ENCODE data around the gene GRIK1.

The GRIK1 gene

DNA sequence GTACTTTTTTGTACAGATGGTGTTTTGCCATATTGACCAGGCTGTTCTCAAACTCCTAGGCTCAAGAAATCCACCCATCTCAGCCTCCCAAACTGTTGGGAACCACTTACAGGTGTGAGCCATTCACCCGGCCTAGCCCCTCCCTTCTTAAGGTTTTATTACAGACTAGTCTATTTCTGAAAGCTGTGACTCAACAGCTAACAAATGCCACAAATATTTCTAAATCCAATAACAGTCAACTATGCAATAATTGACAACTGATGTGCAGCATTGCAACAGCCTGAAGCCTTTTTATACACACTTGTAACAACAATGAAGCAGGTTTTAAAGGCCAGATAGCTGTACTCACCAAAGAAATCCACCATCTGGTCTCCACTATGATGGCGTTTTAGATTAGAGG, 51.4 kb downstream of the GRIK1 start:
- TF ChIP-seq, protein P1, sequence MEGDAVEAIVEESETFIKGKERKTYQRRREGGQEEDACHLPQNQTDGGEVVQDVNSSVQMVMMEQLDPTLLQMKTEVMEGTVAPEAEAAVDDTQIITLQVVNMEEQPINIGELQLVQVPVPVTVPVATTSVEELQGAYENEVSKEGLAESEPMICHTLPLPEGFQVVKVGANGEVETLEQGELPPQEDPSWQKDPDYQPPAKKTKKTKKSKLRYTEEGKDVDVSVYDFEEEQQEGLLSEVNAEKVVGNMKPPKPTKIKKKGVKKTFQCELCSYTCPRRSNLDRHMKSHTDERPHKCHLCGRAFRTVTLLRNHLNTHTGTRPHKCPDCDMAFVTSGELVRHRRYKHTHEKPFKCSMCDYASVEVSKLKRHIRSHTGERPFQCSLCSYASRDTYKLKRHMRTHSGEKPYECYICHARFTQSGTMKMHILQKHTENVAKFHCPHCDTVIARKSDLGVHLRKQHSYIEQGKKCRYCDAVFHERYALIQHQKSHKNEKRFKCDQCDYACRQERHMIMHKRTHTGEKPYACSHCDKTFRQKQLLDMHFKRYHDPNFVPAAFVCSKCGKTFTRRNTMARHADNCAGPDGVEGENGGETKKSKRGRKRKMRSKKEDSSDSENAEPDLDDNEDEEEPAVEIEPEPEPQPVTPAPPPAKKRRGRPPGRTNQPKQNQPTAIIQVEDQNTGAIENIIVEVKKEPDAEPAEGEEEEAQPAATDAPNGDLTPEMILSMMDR (conservative IDR thresholded peaks at IDR 0.05) = no peak
- no peak overlapping the region for H3K27ac ChIP-seq

- TF ChIP-seq, protein P1 (conservative IDR thresholded peaks at IDR 0.05) = no peak
- no peak overlapping the region for H3K27ac ChIP-seq
Observed at GRCh38 chr21:29887313-29888009, 52.3 kb downstream of the GRIK1 start.

DNA sequence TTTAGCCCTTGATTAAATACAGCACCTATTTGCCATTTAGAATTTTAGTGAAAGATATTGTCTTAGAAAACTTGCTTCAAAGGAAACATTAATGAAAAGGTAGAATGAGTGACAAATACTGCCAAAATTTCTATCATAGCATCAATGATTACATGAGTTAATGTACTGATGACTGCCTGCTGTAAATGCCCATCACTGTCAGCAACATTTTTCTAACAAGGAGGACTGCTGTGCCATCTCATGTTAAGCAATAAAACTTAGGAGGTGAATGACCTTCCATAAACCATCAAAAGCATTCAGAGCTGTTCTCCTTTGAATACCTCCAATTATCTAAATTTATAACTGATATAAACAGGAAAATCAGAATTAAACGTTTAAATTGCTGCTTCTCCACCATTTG, 54.3 kb downstream of the GRIK1 start:
- TF ChIP-seq, protein P1 (conservative IDR thresholded peaks at IDR 0.05) = no peak
- no peak overlapping the region for H3K27ac ChIP-seq

GRCh38 chr21:29875873-29876272, 63.9 kb downstream of the GRIK1 start:
- TF ChIP-seq, protein P1 (conservative IDR thresholded peaks at IDR 0.05) = no peak
- H3K27ac ChIP-seq = no peak overlapping the region

DNA sequence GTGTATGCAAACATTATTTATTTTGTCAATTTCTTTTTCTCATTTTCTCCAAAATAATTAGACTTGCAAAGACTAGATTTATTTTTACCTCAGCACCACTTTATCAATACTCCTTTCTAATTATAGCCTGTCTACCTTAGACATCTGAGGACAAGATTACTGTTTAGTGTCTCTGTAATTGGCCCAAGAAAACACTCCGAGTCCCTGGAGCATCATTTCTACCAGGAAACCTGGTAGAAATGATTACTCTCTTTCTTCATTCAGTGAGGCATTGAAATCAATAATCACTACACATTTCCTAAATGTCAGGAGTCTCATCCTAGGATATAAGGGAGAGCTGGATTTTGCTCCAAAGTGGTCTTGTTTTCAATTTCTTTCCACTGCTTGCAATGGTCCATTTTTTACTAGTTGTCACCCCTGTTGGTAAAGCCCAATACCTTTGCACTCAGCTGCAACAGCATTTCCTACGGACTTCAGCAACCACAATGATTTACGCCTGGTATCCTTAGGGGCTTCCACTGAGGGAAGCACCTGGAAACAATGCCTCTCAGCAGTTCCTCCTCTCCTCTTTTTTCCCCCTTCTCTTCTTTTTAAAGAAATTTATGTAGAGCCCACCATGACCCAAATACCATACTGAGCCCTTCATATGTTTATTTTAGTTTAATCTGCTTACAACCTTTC, 64.6 kb downstream of the GRIK1 start:
- no peak overlapping the region for H3K27ac ChIP-seq
- TF ChIP-seq, protein P1 (conservative IDR thresholded peaks at IDR 0.05) = no peak

- TF ChIP-seq, protein P1 (conservative IDR thresholded peaks at IDR 0.05) = no peak
Observed at GRCh38 chr21:29873908-29874307, 65.9 kb downstream of the GRIK1 start.

DNA sequence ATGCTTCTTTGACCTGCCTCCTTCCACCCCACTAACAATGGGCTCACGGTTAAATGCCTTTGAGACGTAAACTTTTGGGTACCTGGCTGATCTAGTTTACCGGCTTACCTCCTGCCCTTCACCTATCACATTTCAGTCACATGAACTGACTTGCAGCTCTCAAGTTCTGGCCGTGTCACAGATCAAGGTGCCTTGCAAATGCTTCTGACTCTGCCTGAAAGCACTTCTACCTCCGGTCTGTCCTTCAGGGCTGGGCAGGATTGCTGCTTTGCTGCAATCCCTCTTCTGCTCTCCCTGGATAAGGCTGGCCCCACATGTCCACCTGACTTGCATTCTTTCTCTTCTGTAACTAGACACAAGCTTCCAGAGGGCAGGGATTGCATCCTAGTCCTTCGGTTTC, 69.0 kb downstream of the GRIK1 start:
- H3K27ac ChIP-seq = no peak overlapping the region
- TF ChIP-seq, protein P1 (conservative IDR thresholded peaks at IDR 0.05) = no peak

More at GRCh38 chr21:29873908-29874307, 65.9 kb downstream of the GRIK1 start:
- no peak overlapping the region for H3K27ac ChIP-seq

Data from VCaP (cell line).